Gastroesophageal sphincter (tissue), 4 donors: ENCODE data around the gene JCAD. TPM values are rescaled to one million over a fixed set of nuclear protein-coding genes. Genes with fewer than 3 reads are reported as not detected.

Experiments used
- ATAC-seq: fragments of 150-250 bp; one replicate; pipeline ENCODE4 v1.9.1; 2016; ENCODE audit warnings: mild to moderate bottlenecking, moderate library complexity
- H3K27ac ChIP-seq, 4 donors: fragments of 200-600 bp; sonication (generic) in 3 of 4; 1 replicate in 3 of 4; 2 replicates in 1 of 4; pipeline ENCODE4 v1.5.1; 2016 to 2019
- H3K27me3 ChIP-seq: fragments of 200-600 bp; sonication (generic); one replicate; pipeline ENCODE4 v1.5.1; 2019
- H3K36me3 ChIP-seq, 2 donors: fragments of 200-600 bp; sonication (generic); one replicate each; pipeline ENCODE4 v1.5.1; 2019; ENCODE audit warnings: control low read depth in 1 of 2
- H3K4me1 ChIP-seq, 3 donors: fragments of 200-600 bp; sonication (generic); 1 replicate in 2 of 3; 2 replicates in 1 of 3; pipeline ENCODE4 v1.5.1; 2016 to 2019; ENCODE audit warnings: control low read depth in 2 of 3
- H3K4me3 ChIP-seq, 2 donors: fragments of 200-600 bp; sonication (generic); one replicate each; pipeline ENCODE4 v1.5.1; 2019; ENCODE audit warnings: mild to moderate bottlenecking in 1 of 2, moderate library complexity in 1 of 2
- H3K9me3 ChIP-seq, 3 donors: fragments of 200-600 bp; sonication (generic); one replicate each; pipeline ENCODE4 v1.5.1; 2017 to 2019; ENCODE audit warnings: control low read depth in 2 of 3
- CTCF ChIP-seq, 4 experiments: fragments of 200-600 bp in 2 of 4; fragments of 450-650 bp in 2 of 4; sonication (generic) in 1 of 4; IDR thresholded peaks; one replicate each; pipeline ENCODE4 v1.5.1; 2017 to 2019; ENCODE audit warnings: antibody characterized with exemption in 4 of 4, mild to moderate bottlenecking in 2 of 4, moderate library complexity in 2 of 4
- EP300 ChIP-seq: sonication (generic); formaldehyde crosslinking; IDR thresholded peaks from one replicate; pipeline ENCODE4 v1.6.1; 2017; ENCODE audit warnings: antibody characterized with exemption, mild to moderate bottlenecking
- POLR2A ChIP-seq, 2 donors: fragments of 450-650 bp; IDR thresholded peaks; one replicate each; pipeline ENCODE4 v1.6.1; 2017; ENCODE audit warnings: antibody characterized with exemption in 2 of 2, mild to moderate bottlenecking in 2 of 2, moderate library complexity in 1 of 2
- POLR2AphosphoS5 ChIP-seq: sonication (generic); formaldehyde crosslinking; IDR thresholded peaks from one replicate; pipeline ENCODE4 v1.6.1; 2017; ENCODE audit warnings: antibody characterized with exemption
- WGBS, 2 donors: methylation state at CpG; one replicate each; pipeline ENCODE4 v1.1.5; 2018; ENCODE audit warnings: low coverage in 1 of 2; 5-methylcytosine and 5-hydroxymethylcytosine counted together
- total RNA-seq, 4 donors: library from RNA; depleted of rRNA; stranded (reverse); fragments of >200 nt; gene quantifications; one replicate each; pipeline ENCODE4 v1.1.0, GENCODE V29; 2016

The JCAD gene
- total RNA-seq, 4 donors from 2014 or later: 21.0 to 66.8 (median 48.6) TPM

GRCh38 chr10:30041196-30042105 is 17.9 kb downstream of the JCAD start:
- 60 to 71% methylated on average over 4 to 6 of the region's 8 CpGs for WGBS, 2 donors
- peak; percentile 33 for ATAC-seq
- no peak overlapping the region for H3K4me3 ChIP-seq
- TF ChIP-seq POLR2A (IDR thresholded peaks at IDR 0.05): no peak
- TF ChIP-seq CTCF (IDR thresholded peaks at IDR 0.05): no peak
- TF ChIP-seq EP300: no peak
- no peak for TF ChIP-seq POLR2AphosphoS5
- H3K9me3 ChIP-seq: no peaks in the 10 kb centered on the region
- peaks cover 0 to 31% of the 10 kb centered on the region in 2 donors for H3K36me3 ChIP-seq
- peak overlapping the region in 1 of 4 donors; percentile 33 for H3K27ac ChIP-seq
- no peaks in the 10 kb centered on the region for H3K27me3 ChIP-seq
- peaks cover 0 to 6% (median 0%) of the 10 kb centered on the region in 3 donors for H3K4me1 ChIP-seq

- Histone ChIP-seq H3K27me3 (no peaks in the 10 kb centered on the region), H3K4me3 (no peak overlapping the region), H3K27ac (no peak overlapping the region), H3K36me3 (peaks cover 0 to 23% of the 10 kb centered on the region in 2 donors), H3K9me3 (no peaks in the 10 kb centered on the region), H3K4me1 (peaks cover 0 to 6% (median 0%) of the 10 kb centered on the region in 3 donors)
- TF ChIP-seq POLR2AphosphoS5: no peak
- ATAC-seq: no peak
- no CpG with 5 or more reads among the region's 8 CpGs for WGBS, 2 donors
Measured at GRCh38 chr10:30040597-30040996, 18.8 kb downstream of the JCAD start.

- Histone ChIP-seq H3K9me3 (no peaks in the 10 kb centered on the region), H3K4me3 (no peak overlapping the region), H3K4me1 (peaks cover 0 to 6% (median 0%) of the 10 kb centered on the region in 3 donors), H3K36me3 (peaks cover 0 to 18% of the 10 kb centered on the region in 2 donors), H3K27me3 (no peaks in the 10 kb centered on the region), H3K27ac (peak overlapping the region in 1 of 4 donors; percentile 8)
- WGBS, 2 donors: 74 to 93% methylated on average over 6 to 7 of the region's 8 CpGs
- no peak for TF ChIP-seq POLR2AphosphoS5
- no peak for TF ChIP-seq POLR2A (IDR thresholded peaks at IDR 0.05)
- no peak for TF ChIP-seq CTCF (IDR thresholded peaks at IDR 0.05)
- no peak for TF ChIP-seq EP300
- no peak for ATAC-seq
Measured at GRCh38 chr10:30039988-30040387, 19.4 kb downstream of the JCAD start.

GRCh38 chr10:30039567-30039966 is 19.8 kb downstream of the JCAD start:
- H3K36me3 ChIP-seq: peaks cover 0 to 15% of the 10 kb centered on the region in 2 donors
- TF ChIP-seq POLR2A (IDR thresholded peaks at IDR 0.05) (no peak), EP300 (no peak), CTCF (IDR thresholded peaks at IDR 0.05) (no peak), POLR2AphosphoS5 (no peak)

GRCh38 chr10:30038781-30039536 is 20.4 kb downstream of the JCAD start:
- peaks cover 0 to 15% of the 10 kb centered on the region in 2 donors for H3K36me3 ChIP-seq
- no peak for TF ChIP-seq CTCF (IDR thresholded peaks at IDR 0.05)
- no peak for TF ChIP-seq POLR2AphosphoS5
- no peak for TF ChIP-seq POLR2A (IDR thresholded peaks at IDR 0.05)
- no peak for TF ChIP-seq EP300
- peaks cover 0 to 6% (median 0%) of the 10 kb centered on the region in 3 donors for H3K4me1 ChIP-seq
- H3K4me3 ChIP-seq: no peak overlapping the region
- no peaks in the 10 kb centered on the region for H3K27me3 ChIP-seq
- peak overlapping the region in 1 of 4 donors; percentile 8 for H3K27ac ChIP-seq
- no peak for ATAC-seq
- 67 to 80% methylated on average over 4 to 6 of the region's 12 CpGs for WGBS, 2 donors
- H3K9me3 ChIP-seq: no peaks in the 10 kb centered on the region

More at GRCh38 chr10:30039567-30039966, 19.8 kb downstream of the JCAD start:
- no peaks in the 10 kb centered on the region for H3K9me3 ChIP-seq
- H3K4me3 ChIP-seq: no peak overlapping the region
- WGBS, 2 donors: 59% methylated on average over 14 of the region's 14 CpGs; no CpG with 5 or more reads in 1 of the 2 donors
- H3K27me3 ChIP-seq: no peaks in the 10 kb centered on the region
- no peak for ATAC-seq
- peak overlapping the region in 1 of 4 donors; percentile 8 for H3K27ac ChIP-seq
- H3K4me1 ChIP-seq: peaks cover 0 to 6% (median 0%) of the 10 kb centered on the region in 3 donors
